SK-N-MC (cell line): ENCODE measurements around the gene COL27A1.

ENCODE experiments used
- EZH2 ChIP-seq: fragments of 200-600 bp; sonication (generic); IDR thresholded peaks from one replicate; pipeline ENCODE4 v1.6.1; 2017; ENCODE audit warnings: antibody characterized with exemption
- POLR2AphosphoS5 ChIP-seq: IDR thresholded peaks from 2 replicates; pipeline ENCODE4 v1.6.1; 2012; ENCODE audit warnings: mild to moderate bottlenecking, low read depth, low read length, borderline replicate concordance

- TF ChIP-seq POLR2AphosphoS5 (no peak), EZH2 (no peak)
Measured at GRCh38 chr9:114169952-114170770, 14.8 kb downstream of the COL27A1 start.
